BLaER1 treated with 17β-estradiol and CSF1 and Interleukin-3, amounts not matched to agents 10 nM and 100 nM (cell line): ENCODE results near the gene RPRD1B.
"Not testable (repeated sequence)": the region's sequence is repeated elsewhere in the genome, so short reads cannot be mapped to it uniquely, and the experiment has no call there.

Experiments
- H3K27ac ChIP-seq, 11 experiments: shearing (Covaris generic); formaldehyde crosslinking; 2 replicates each; pipeline ENCODE4 v1.8.1; 2022
- H3K27me3 ChIP-seq, 11 experiments: shearing (Covaris generic); formaldehyde crosslinking; 2 replicates each; pipeline ENCODE4 v1.8.1; 2022
- H3K36me3 ChIP-seq, 11 experiments: shearing (Covaris generic); formaldehyde crosslinking; 2 replicates each; pipeline ENCODE4 v1.8.1; 2022
- H3K4me1 ChIP-seq, 10 experiments: shearing (Covaris generic); formaldehyde crosslinking; 2 replicates each; pipeline ENCODE4 v1.8.1; 2022
- H3K4me2 ChIP-seq, 11 experiments: shearing (Covaris generic); formaldehyde crosslinking; 2 replicates each; pipeline ENCODE4 v1.8.1; 2022
- H3K4me3 ChIP-seq, 10 experiments: shearing (Covaris generic); formaldehyde crosslinking; 2 replicates each; pipeline ENCODE4 v1.8.1; 2022
- H3K9ac ChIP-seq, 11 experiments: shearing (Covaris generic); formaldehyde crosslinking; 2 replicates each; pipeline ENCODE4 v1.8.1; 2022
- H3K9me3 ChIP-seq, 11 experiments: shearing (Covaris generic); formaldehyde crosslinking; replicated peaks in 1 of 11; 2 replicates each; pipeline ENCODE4 v1.8.1; 2022
- H4K20me1 ChIP-seq, 11 experiments: shearing (Covaris generic); formaldehyde crosslinking; 2 replicates each; pipeline ENCODE4 v1.8.1; 2022
- Cebpa-rat ChIP-seq, 11 experiments: shearing (Covaris generic); IDR thresholded peaks; 2 replicates each; pipeline ENCODE4 v1.8.1; 2022

The RPRD1B gene

GRCh38 chr20:38104285-38104684, 70.7 kb downstream of the RPRD1B start:
- Histone ChIP-seq H3K36me3 (no peaks in the 10 kb centered on the region), H3K27ac (no peak overlapping the region), H3K4me2 (no peak overlapping the region), H3K4me1 (peaks cover 0 to 2% (median 0%) of the 10 kb centered on the region in 10 experiments; a peak in 9 of 20 replicates), H3K4me3 (no peak overlapping the region), H4K20me1 (no peaks in the 10 kb centered on the region), H3K27me3 (no peaks in the 10 kb centered on the region), H3K9ac (no peak overlapping the region), H3K9me3 (peaks cover 8 to 17% (median 12%) of the 10 kb centered on the region in 11 experiments; a peak in 19 of 22 replicates)
- TF ChIP-seq Cebpa-rat (IDR thresholded peaks at IDR 0.05), result no peak

- no peak overlapping the region for H3K27ac ChIP-seq
- H4K20me1 ChIP-seq, result no peaks in the 10 kb centered on the region
- H3K4me1 ChIP-seq, result peaks cover 0 to 4% (median 3%) of the 10 kb centered on the region in 10 experiments; a peak in 14 of 20 replicates
- no peak overlapping the region for H3K4me3 ChIP-seq
- H3K9me3 ChIP-seq, result peaks cover 0 to 8% (median under 1%) of the 10 kb centered on the region in 11 experiments; a peak in 7 of 22 replicates
- no peaks in the 10 kb centered on the region for H3K36me3 ChIP-seq
- no peak overlapping the region for H3K9ac ChIP-seq
- H3K27me3 ChIP-seq, result no peaks in the 10 kb centered on the region
- no peak overlapping the region for H3K4me2 ChIP-seq
- no peak for TF ChIP-seq Cebpa-rat (IDR thresholded peaks at IDR 0.05)
Observed at GRCh38 chr20:38106461-38106860, 72.9 kb downstream of the RPRD1B start.

GRCh38 chr20:38107386-38107785, 73.8 kb downstream of the RPRD1B start:
- not testable (repeated sequence) for H3K36me3 ChIP-seq, H4K20me1 ChIP-seq, H3K4me2 ChIP-seq, H3K9ac ChIP-seq, H3K4me3 ChIP-seq, H3K27ac ChIP-seq, H3K27me3 ChIP-seq, H3K9me3 ChIP-seq
- peaks cover 0 to 12% (median 9%) of the 10 kb centered on the region in 10 experiments; a peak in 14 of 20 replicates for H3K4me1 ChIP-seq

GRCh38 chr20:38107916-38108315, 74.4 kb downstream of the RPRD1B start:
- H3K36me3 ChIP-seq, H3K9ac ChIP-seq, H3K4me3 ChIP-seq, H3K4me2 ChIP-seq, H3K27ac ChIP-seq, H3K27me3 ChIP-seq, H4K20me1 ChIP-seq, H3K9me3 ChIP-seq: not testable (repeated sequence)
- H3K4me1 ChIP-seq, result peaks cover 0 to 12% (median 9%) of the 10 kb centered on the region in 10 experiments; a peak in 14 of 20 replicates

- H3K36me3 ChIP-seq, result no peaks in the 10 kb centered on the region
- H4K20me1 ChIP-seq, result no peaks in the 10 kb centered on the region
- H3K4me1 ChIP-seq, result peaks cover 5 to 13% (median 11%) of the 10 kb centered on the region in 10 experiments
- H3K27ac ChIP-seq, result no peak overlapping the region
- no peak for TF ChIP-seq Cebpa-rat (IDR thresholded peaks at IDR 0.05)
- no peak overlapping the region for H3K9ac ChIP-seq
- H3K9me3 ChIP-seq, result no peaks in the 10 kb centered on the region
- no peak overlapping the region for H3K4me2 ChIP-seq
- no peaks in the 10 kb centered on the region for H3K27me3 ChIP-seq
- H3K4me3 ChIP-seq, result no peak overlapping the region
Observed at GRCh38 chr20:38108438-38108985, 75.0 kb downstream of the RPRD1B start.

- H3K9ac ChIP-seq, result no peak overlapping the region
- H3K4me3 ChIP-seq, result no peak overlapping the region
- TF ChIP-seq Cebpa-rat (IDR thresholded peaks at IDR 0.05), result no peak
- no peaks in the 10 kb centered on the region for H3K9me3 ChIP-seq
- no peaks in the 10 kb centered on the region for H3K27me3 ChIP-seq
- no peaks in the 10 kb centered on the region for H3K36me3 ChIP-seq
- no peak overlapping the region for H3K4me2 ChIP-seq
- H4K20me1 ChIP-seq, result no peaks in the 10 kb centered on the region
- no peak overlapping the region for H3K27ac ChIP-seq
- peaks cover 8 to 18% (median 13%) of the 10 kb centered on the region in 10 experiments for H3K4me1 ChIP-seq
Observed at GRCh38 chr20:38108986-38109541, 75.5 kb downstream of the RPRD1B start.

GRCh38 chr20:38109591-38110524, 76.3 kb downstream of the RPRD1B start:
- Histone ChIP-seq H3K4me2 (no peak overlapping the region), H3K27ac (no peak overlapping the region), H3K9me3 (no peaks in the 10 kb centered on the region)

GRCh38 chr20:38110525-38111178, 77.1 kb downstream of the RPRD1B start:
- Histone ChIP-seq H3K27me3 (no peaks in the 10 kb centered on the region), H4K20me1 (no peaks in the 10 kb centered on the region), H3K4me3 (no peak overlapping the region), H3K36me3 (no peaks in the 10 kb centered on the region), H3K27ac (0 out of 22 replicates have a peak overlapping the region, but pooled peaks of 1 of the 11 experiments have one; percentile 24), H3K4me1 (peaks cover 8 to 22% (median 16%) of the 10 kb centered on the region in 10 experiments), H3K4me2 (no peak overlapping the region), H3K9ac (no peak overlapping the region), H3K9me3 (no peaks in the 10 kb centered on the region)
- no peak for TF ChIP-seq Cebpa-rat (IDR thresholded peaks at IDR 0.05)

More at GRCh38 chr20:38109591-38110524, 76.3 kb downstream of the RPRD1B start:
- no peak for TF ChIP-seq Cebpa-rat (IDR thresholded peaks at IDR 0.05)
- Histone ChIP-seq H3K27me3 (no peaks in the 10 kb centered on the region), H4K20me1 (no peaks in the 10 kb centered on the region), H3K36me3 (no peaks in the 10 kb centered on the region), H3K4me1 (peaks cover 8 to 22% (median 16%) of the 10 kb centered on the region in 10 experiments), H3K4me3 (no peak overlapping the region), H3K9ac (no peak overlapping the region)
